ENCODE results near the gene MPC2.
A peak's percentile ranks its signal among the peaks of the same experiment; 100 is the strongest.
"Not testable (repeated sequence)": the region's sequence is repeated elsewhere in the genome, so short reads cannot be mapped to it uniquely, and the experiment has no call there.

The MPC2 gene

GRCh38 chr1:167904652-167905130, 32.2 kb downstream of the MPC2 start:
- TF ChIP-seq, protein P1, sequence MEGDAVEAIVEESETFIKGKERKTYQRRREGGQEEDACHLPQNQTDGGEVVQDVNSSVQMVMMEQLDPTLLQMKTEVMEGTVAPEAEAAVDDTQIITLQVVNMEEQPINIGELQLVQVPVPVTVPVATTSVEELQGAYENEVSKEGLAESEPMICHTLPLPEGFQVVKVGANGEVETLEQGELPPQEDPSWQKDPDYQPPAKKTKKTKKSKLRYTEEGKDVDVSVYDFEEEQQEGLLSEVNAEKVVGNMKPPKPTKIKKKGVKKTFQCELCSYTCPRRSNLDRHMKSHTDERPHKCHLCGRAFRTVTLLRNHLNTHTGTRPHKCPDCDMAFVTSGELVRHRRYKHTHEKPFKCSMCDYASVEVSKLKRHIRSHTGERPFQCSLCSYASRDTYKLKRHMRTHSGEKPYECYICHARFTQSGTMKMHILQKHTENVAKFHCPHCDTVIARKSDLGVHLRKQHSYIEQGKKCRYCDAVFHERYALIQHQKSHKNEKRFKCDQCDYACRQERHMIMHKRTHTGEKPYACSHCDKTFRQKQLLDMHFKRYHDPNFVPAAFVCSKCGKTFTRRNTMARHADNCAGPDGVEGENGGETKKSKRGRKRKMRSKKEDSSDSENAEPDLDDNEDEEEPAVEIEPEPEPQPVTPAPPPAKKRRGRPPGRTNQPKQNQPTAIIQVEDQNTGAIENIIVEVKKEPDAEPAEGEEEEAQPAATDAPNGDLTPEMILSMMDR (IDR thresholded peaks at IDR 0.05; ENCODE audit: control extremely low read depth, extremely low read depth, low read depth, missing control alignments) = no peak
- ChIA-PET CTCF (interaction anchor here (1.0 to 1.6 kb wide), 3 partner anchors 9 to 12 kb away, joined by 3 to 4 read pairs (median 3); no protein-coding TSS in a partner anchor), POLR2A (no interaction called here)
- DNase-seq (ENCODE audit: extremely low spot score) = no peak

GRCh38 chr1:167900907-167901306, 36.0 kb downstream of the MPC2 start:
- ChIA-PET POLR2A (no interaction called here), CTCF (interaction anchor here (1.2 to 1.5 kb wide), 2 partner anchors 17 to 19 kb away, joined by 3 read pairs; no protein-coding TSS in a partner anchor)
- TF ChIP-seq, protein P1 (IDR thresholded peaks at IDR 0.05; ENCODE audit: control extremely low read depth, extremely low read depth, low read depth, missing control alignments) = no peak
- no peak for DNase-seq (ENCODE audit: extremely low spot score)

DNA sequence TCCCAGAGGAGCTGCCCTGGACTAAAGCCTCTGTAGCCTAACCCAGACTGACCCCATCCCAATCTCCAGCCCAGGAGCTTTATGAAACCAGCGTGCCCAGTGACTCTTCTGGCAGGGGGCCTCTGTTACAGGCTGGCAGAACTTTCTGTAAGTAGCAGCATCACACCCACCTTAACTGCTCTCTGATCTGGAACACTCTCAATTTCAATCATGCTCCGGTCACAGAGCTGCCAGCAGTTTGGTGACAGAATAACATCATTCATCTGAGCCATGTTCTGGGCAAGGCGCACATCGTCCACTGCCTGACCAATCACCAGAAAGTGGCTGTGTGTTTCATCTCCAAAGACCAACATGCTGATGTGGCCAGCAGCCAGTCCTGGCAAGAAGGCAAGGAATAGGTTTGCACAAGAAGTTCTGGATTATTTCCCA, 37.6 kb downstream of the MPC2 start:
- POLR2A ChIA-PET = no interaction called here
- CTCF ChIA-PET = no interaction called here
- DNase-seq (ENCODE audit: extremely low spot score) = peak; percentile 57
- TF ChIP-seq, protein P1 (IDR thresholded peaks at IDR 0.05; ENCODE audit: control extremely low read depth, extremely low read depth, low read depth, missing control alignments) = no peak

- TF ChIP-seq, protein P1 (IDR thresholded peaks at IDR 0.05; ENCODE audit: control extremely low read depth, extremely low read depth, low read depth, missing control alignments) = no peak
- DNase-seq (ENCODE audit: extremely low spot score) = no peak
- ChIA-PET CTCF (no interaction called here), POLR2A (no interaction called here)
These were observed 38.2 kb downstream of the MPC2 start for GRCh38 chr1:167898578-167899222.

DNA sequence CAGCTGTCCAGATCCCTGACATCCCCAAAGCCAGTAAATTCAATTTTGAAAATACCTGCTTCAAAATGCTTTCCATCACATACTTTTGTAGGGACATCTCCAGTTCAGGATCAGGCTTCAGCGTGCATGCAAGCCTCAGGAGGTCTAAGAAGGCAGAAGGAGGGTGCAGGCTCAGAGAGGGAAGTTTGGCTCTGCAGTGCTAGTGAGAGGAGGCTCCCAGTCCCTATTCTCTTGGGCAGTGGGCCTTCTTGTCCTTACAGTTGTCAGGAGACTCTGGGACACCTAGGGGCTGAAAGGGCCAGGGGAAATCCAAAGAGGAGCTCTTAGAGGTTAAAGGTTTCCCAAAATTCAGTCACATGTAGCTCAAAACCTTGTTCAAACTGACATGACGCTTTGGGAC, 43.1 kb downstream of the MPC2 start:
- no peak for DNase-seq (ENCODE audit: extremely low spot score)
- CTCF ChIA-PET = interaction anchor here (0.9 to 1.9 kb wide), 3 partner anchors 11 to 21 kb away, joined by 3 to 4 read pairs (median 3); no protein-coding TSS in a partner anchor
- TF ChIP-seq, protein P1 (IDR thresholded peaks at IDR 0.05; ENCODE audit: control extremely low read depth, extremely low read depth, low read depth, missing control alignments) = no peak
- POLR2A ChIA-PET = no interaction called here

- ChIA-PET POLR2A (no interaction called here), CTCF (no interaction called here)
- DNase-seq (ENCODE audit: extremely low spot score) = no peak
- TF ChIP-seq, protein P1 (IDR thresholded peaks at IDR 0.05; ENCODE audit: control extremely low read depth, extremely low read depth, low read depth, missing control alignments) = no peak
These were observed 46.5 kb downstream of the MPC2 start for GRCh38 chr1:167890400-167890799.

DNA sequence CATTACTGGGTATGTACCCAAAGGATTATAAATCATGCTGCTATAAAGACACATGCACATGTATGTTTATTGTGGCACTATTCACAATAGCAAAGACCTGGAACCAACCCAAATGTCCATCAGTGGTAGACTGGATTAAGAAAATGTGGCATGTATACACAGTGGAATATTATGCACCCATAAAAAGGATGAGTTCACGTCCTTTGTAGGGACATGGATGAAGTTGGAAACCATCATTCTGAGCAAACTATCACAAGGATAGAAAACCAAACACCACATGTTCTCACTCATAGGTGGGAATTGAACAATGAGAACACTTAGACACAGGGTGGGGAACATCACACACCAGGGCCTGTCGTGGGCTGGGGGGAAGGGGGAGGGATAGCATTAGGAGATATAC, 49.7 kb downstream of the MPC2 start:
- DNase-seq (ENCODE audit: extremely low spot score); CTCF ChIA-PET; POLR2A ChIA-PET: not testable (repeated sequence)
